A549 (cell line): ENCODE results near the gene PDIK1L. TPM values are rescaled to one million over a fixed set of nuclear protein-coding genes. Genes with fewer than 3 reads are reported as not detected.

Experiments used
- ATAC-seq, 2 experiments: fragments of 200-7000 bp in 1 of 2; fragments of >200 bp in 1 of 2; cut with Nextera tagmentation in 1 of 2; cut with Tn5 transposase in 1 of 2; 3 replicates each; pipeline versions ENCODE4 v1.8.0 to v1.9.1; 2018 to 2020; ENCODE audit warnings: mild to moderate bottlenecking in 1 of 2, moderate library complexity in 1 of 2
- CTCF ChIA-PET: fragments of 300-600 bp; sonication (Branson Sonifier 250); formaldehyde crosslinking; extraction: SDS; loops from one replicate; lab custom pipeline; 2021; ENCODE audit warnings: antibody characterized with exemption, inconsistent platforms; lab: Yijun Ruan, JAX
- POLR2A ChIA-PET: fragments of 350-600 bp; formaldehyde crosslinking; extraction: SDS; loops from one replicate; lab custom pipeline; 2021; ENCODE audit warnings: antibody characterized with exemption, inconsistent platforms; lab: Yijun Ruan, JAX
- DNase-seq, 2 experiments: peaks; one replicate each; pipeline versions ENCODE4 v3.0.0 to v3.0.0-alpha.2; 2011 to 2016; ENCODE audit warnings: low read depth in 1 of 2, low spot score in 1 of 2
- FAIRE-seq: peaks from 2 replicates; lab custom pipeline; 2011; peaks lifted over from hg19 to GRCh38; lab: Jason Lieb, UNC
- H3K27ac ChIP-seq, 2 experiments: fragments of >200 bp; sonication (Bioruptor Twin); formaldehyde crosslinking; 3 replicates each; pipeline ENCODE4 v1.5.1; 2016 to 2017
- H3K4me1 ChIP-seq: fragments of >200 bp; sonication (Bioruptor Twin); formaldehyde crosslinking; 3 replicates; pipeline ENCODE4 v1.6.1; 2016
- H3K4me2 ChIP-seq: fragments of >200 bp; sonication (Bioruptor Twin); formaldehyde crosslinking; 3 replicates; pipeline ENCODE4 v1.6.1; 2016
- H3K4me3 ChIP-seq: fragments of >200 bp; sonication (Bioruptor Twin); formaldehyde crosslinking; 3 replicates; pipeline ENCODE4 v1.5.1; 2016
- H3K9me3 ChIP-seq: fragments of >200 bp; sonication (Bioruptor Twin); formaldehyde crosslinking; 3 replicates; pipeline ENCODE4 v1.6.1; 2016
- BHLHE40 ChIP-seq: IDR thresholded peaks from 2 replicates; pipeline ENCODE4 v1.6.1; 2012; ENCODE audit warnings: low read depth, low read length, inconsistent platforms
- CBX8 ChIP-seq: fragments of 200-600 bp; sonication (generic); IDR thresholded peaks from 2 replicates; pipeline ENCODE4 v1.6.1; 2016
- EHF ChIP-seq: fragments of 250-450 bp; sonication (Bioruptor Pico); IDR thresholded peaks from 2 replicates; pipeline ENCODE4 v1.5.0; 2020; ENCODE audit warnings: mild to moderate bottlenecking
- EHMT2 ChIP-seq: fragments of 200-600 bp; sonication (generic); IDR thresholded peaks from 2 replicates; pipeline ENCODE4 v1.6.1; 2016; ENCODE audit warnings: antibody characterized with exemption, low read depth, mild to moderate bottlenecking, moderate library complexity
- HDAC2 ChIP-seq: fragments of 200-600 bp; sonication (generic); IDR thresholded peaks from 2 replicates; pipeline ENCODE4 v1.6.1; 2016
- HOXB5 ChIP-seq: fragments of 250-450 bp; sonication (Bioruptor Pico); IDR thresholded peaks from 2 replicates; pipeline ENCODE4 v1.5.0; 2020; ENCODE audit warnings: mild to moderate bottlenecking, moderate library complexity
- KDM1A ChIP-seq: fragments of 200-600 bp; sonication (generic); IDR thresholded peaks from 2 replicates; pipeline ENCODE4 v1.6.1; 2016; ENCODE audit warnings: low read depth, mild to moderate bottlenecking
- MAX ChIP-seq: IDR thresholded peaks from 2 replicates; pipeline ENCODE4 v1.6.1; 2012
- NPAS2 ChIP-seq: fragments of 250-450 bp; sonication (Bioruptor Pico); IDR thresholded peaks from 2 replicates; pipeline ENCODE4 v1.8.0; 2022; ENCODE audit warnings: mild to moderate bottlenecking, moderate library complexity, borderline replicate concordance
- PBX3 ChIP-seq: IDR thresholded peaks from 2 replicates; pipeline ENCODE4 v1.6.1; 2012
- PHF8 ChIP-seq: fragments of 200-600 bp; sonication (generic); IDR thresholded peaks from 2 replicates; pipeline ENCODE4 v1.6.1; 2016; ENCODE audit warnings: low read depth, mild to moderate bottlenecking, antibody characterized with exemption, moderate library complexity, borderline replicate concordance
- POLR2A ChIP-seq: IDR thresholded peaks from 2 replicates; pipeline ENCODE4 v1.6.1; 2012; ENCODE audit warnings: mild to moderate bottlenecking, low read length
- RAD21 ChIP-seq, 2 experiments: fragments of >200 bp in 1 of 2; sonication (Bioruptor Twin) in 1 of 2; formaldehyde crosslinking in 1 of 2; IDR thresholded peaks in 1 of 2; conservative IDR thresholded peaks in 1 of 2; 2 replicates in 1 of 2; 3 replicates in 1 of 2; pipeline ENCODE4 v1.6.1; 2012 to 2018; ENCODE audit warnings: inconsistent platforms in 1 of 2
- REST ChIP-seq: fragments of 200-600 bp; sonication (generic); IDR thresholded peaks from 2 replicates; pipeline ENCODE4 v1.6.1; 2016; ENCODE audit warnings: antibody characterized with exemption, mild to moderate bottlenecking, moderate library complexity
- RNF2 ChIP-seq: fragments of 200-600 bp; sonication (generic); IDR thresholded peaks from 2 replicates; pipeline ENCODE4 v1.6.1; 2016; ENCODE audit warnings: low read depth, mild to moderate bottlenecking, antibody characterized with exemption, moderate library complexity, borderline replicate concordance
- SMC3 ChIP-seq: fragments of >200 bp; sonication (Bioruptor Twin); formaldehyde crosslinking; IDR thresholded peaks from 3 replicates; pipeline ENCODE4 v1.6.1; 2018; ENCODE audit warnings: inconsistent platforms
- WGBS: methylation state at CpG from one replicate; pipeline ENCODE4 v1.1.6; 2017; ENCODE audit errors: missing lambda C conversion rate; 5-methylcytosine and 5-hydroxymethylcytosine counted together
- polyA plus RNA-seq, 4 experiments: library from polyadenylated mRNA; depleted of rRNA in 3 of 4; stranded (reverse); fragments of >200 nt; fragmentation: RNase III in 1 of 4; extraction: RNeasy Plus Mini Kit Qiagen cat#74134 plus additional on column Dnase treatment in 1 of 4; gene quantifications; 2 replicates in 3 of 4; 3 replicates in 1 of 4; pipeline ENCODE4 v1.2.3, GENCODE V29; 2011 to 2017
- TF ChIP-seq, protein P1 (sequence below): fragments of 250-450 bp; sonication (Bioruptor Pico); IDR thresholded peaks from 2 replicates; pipeline ENCODE4 v1.5.0; 2020; ENCODE audit warnings: low read depth, mild to moderate bottlenecking, moderate library complexity
- TF ChIP-seq, protein P2 (sequence below): fragments of 150-350 bp; IDR thresholded peaks from 2 replicates; pipeline ENCODE4 v1.6.1; 2014; ENCODE audit warnings: low read depth, mild to moderate bottlenecking, low read length
- TF ChIP-seq, protein P3 (sequence below): fragments of >200 bp; sonication (Bioruptor Twin); formaldehyde crosslinking; IDR thresholded peaks from 3 replicates; pipeline ENCODE4 v1.5.1; 2016
- TF ChIP-seq, protein P4 (sequence below): fragments of 450-650 bp; IDR thresholded peaks from 2 replicates; pipeline ENCODE4 v1.6.1; 2014; ENCODE audit warnings: antibody characterized with exemption

The PDIK1L gene
- polyA plus RNA-seq, 2 of the 4 experiments (the other 2 are of a cell fraction): 2.3 to 4.3 TPM

DNA sequence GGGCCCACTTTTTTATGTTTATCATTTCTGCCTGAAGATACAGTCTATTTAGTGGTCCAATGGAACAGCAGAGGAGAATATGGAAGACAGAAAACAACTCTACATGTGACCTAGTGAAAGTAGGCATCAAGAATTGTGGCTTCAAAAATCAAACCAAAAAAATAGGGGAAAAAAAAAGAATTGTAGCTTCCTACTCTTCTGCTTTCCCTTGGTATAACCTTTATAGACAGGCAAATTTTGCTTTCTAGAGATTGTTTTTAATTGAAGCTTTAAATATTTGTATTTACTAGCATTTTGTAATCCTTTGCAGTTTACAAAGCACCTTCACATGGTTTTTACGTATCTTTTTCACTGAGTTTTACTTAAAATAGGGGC lies 14.3 kb downstream of the PDIK1L start (continued):
- no peak for TF ChIP-seq PBX3
- TF ChIP-seq, protein P1, sequence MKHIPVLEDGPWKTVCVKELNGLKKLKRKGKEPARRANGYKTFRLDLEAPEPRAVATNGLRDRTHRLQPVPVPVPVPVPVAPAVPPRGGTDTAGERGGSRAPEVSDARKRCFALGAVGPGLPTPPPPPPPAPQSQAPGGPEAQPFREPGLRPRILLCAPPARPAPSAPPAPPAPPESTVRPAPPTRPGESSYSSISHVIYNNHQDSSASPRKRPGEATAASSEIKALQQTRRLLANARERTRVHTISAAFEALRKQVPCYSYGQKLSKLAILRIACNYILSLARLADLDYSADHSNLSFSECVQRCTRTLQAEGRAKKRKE (CRISPR knock-in tag): no peak

GRCh38 chr1:26126321-26127084 lies 14.9 kb downstream of the PDIK1L start:
- H3K27ac ChIP-seq: no peak overlapping the region
- 66% methylated on average over 9 of the region's 9 CpGs for WGBS
- H3K4me1 ChIP-seq: peaks cover 39% of the 10 kb centered on the region
- FAIRE-seq (no peak), DNase-seq (peak in 1 of 2 experiments; percentile 25), ATAC-seq (no peak)
- CTCF ChIA-PET: interaction anchor here (0.6 to 7.1 kb wide), 11 partner anchors 11 to 224 kb away, joined by 3 to 46 read pairs (median 4); no protein-coding TSS in a partner anchor
- POLR2A ChIA-PET: interaction anchor here (1.3 kb wide), 1 partner anchor 15 kb away, joined by 3 read pairs; the partner anchor contains the start of gene PDIK1L
- TF ChIP-seq HDAC2: no peak
- TF ChIP-seq, protein P2, sequence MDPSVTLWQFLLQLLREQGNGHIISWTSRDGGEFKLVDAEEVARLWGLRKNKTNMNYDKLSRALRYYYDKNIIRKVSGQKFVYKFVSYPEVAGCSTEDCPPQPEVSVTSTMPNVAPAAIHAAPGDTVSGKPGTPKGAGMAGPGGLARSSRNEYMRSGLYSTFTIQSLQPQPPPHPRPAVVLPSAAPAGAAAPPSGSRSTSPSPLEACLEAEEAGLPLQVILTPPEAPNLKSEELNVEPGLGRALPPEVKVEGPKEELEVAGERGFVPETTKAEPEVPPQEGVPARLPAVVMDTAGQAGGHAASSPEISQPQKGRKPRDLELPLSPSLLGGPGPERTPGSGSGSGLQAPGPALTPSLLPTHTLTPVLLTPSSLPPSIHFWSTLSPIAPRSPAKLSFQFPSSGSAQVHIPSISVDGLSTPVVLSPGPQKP: no peak
- no peak for TF ChIP-seq EHMT2
- no peak for TF ChIP-seq SMC3
- no peak for TF ChIP-seq POLR2A
- TF ChIP-seq CBX8: no peak
- no peak for TF ChIP-seq RAD21 (conservative IDR thresholded peaks at IDR 0.05 in 1 of 2, IDR thresholded peaks at IDR 0.05 in 1 of 2)
- TF ChIP-seq BHLHE40: no peak
- TF ChIP-seq MAX: no peak
- no peak for TF ChIP-seq EHF (CRISPR knock-in tag)
- TF ChIP-seq KDM1A: no peak
- no peak for TF ChIP-seq NPAS2 (CRISPR knock-in tag)
- TF ChIP-seq, protein P3, sequence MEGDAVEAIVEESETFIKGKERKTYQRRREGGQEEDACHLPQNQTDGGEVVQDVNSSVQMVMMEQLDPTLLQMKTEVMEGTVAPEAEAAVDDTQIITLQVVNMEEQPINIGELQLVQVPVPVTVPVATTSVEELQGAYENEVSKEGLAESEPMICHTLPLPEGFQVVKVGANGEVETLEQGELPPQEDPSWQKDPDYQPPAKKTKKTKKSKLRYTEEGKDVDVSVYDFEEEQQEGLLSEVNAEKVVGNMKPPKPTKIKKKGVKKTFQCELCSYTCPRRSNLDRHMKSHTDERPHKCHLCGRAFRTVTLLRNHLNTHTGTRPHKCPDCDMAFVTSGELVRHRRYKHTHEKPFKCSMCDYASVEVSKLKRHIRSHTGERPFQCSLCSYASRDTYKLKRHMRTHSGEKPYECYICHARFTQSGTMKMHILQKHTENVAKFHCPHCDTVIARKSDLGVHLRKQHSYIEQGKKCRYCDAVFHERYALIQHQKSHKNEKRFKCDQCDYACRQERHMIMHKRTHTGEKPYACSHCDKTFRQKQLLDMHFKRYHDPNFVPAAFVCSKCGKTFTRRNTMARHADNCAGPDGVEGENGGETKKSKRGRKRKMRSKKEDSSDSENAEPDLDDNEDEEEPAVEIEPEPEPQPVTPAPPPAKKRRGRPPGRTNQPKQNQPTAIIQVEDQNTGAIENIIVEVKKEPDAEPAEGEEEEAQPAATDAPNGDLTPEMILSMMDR: no peak
- no peak for TF ChIP-seq REST
- no peak for TF ChIP-seq PHF8
- no peak for TF ChIP-seq HOXB5 (CRISPR knock-in tag)
- TF ChIP-seq RNF2: no peak
- TF ChIP-seq, protein P4, sequence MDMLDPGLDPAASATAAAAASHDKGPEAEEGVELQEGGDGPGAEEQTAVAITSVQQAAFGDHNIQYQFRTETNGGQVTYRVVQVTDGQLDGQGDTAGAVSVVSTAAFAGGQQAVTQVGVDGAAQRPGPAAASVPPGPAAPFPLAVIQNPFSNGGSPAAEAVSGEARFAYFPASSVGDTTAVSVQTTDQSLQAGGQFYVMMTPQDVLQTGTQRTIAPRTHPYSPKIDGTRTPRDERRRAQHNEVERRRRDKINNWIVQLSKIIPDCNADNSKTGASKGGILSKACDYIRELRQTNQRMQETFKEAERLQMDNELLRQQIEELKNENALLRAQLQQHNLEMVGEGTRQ: no peak
- peak overlapping the region; percentile 0; the same call in 1 of the 3 replicates for H3K4me2 ChIP-seq
- no peaks in the 10 kb centered on the region for H3K9me3 ChIP-seq
- H3K4me3 ChIP-seq: no peak overlapping the region
